Type B pancreatic cell (in vitro differentiated cells): ENCODE measurements around the gene DUSP2. TPM values are rescaled to one million over a fixed set of nuclear protein-coding genes. Genes with fewer than 3 reads are reported as not detected.

ENCODE experiments used
- DNase-seq: peaks from one replicate; pipeline ENCODE4 v3.0.0; 2021; ENCODE audit warnings: mixed read lengths; ENCODE audit not compliant: unreplicated experiment; ENCODE audit errors: extremely low spot score
- H3K27ac Mint-ChIP-seq: 2 replicates; pipeline ENCODE4 v1.8.0; 2021; ENCODE audit warnings: mild to moderate bottlenecking, mixed read lengths
- H3K27me3 Mint-ChIP-seq: 2 replicates; pipeline ENCODE4 v1.8.0; 2021; ENCODE audit warnings: mixed read lengths
- H3K36me3 Mint-ChIP-seq: 2 replicates; pipeline ENCODE4 v1.8.0; 2021; ENCODE audit warnings: mixed read lengths
- H3K4me1 Mint-ChIP-seq: one replicate; pipeline ENCODE4 v1.8.0; 2021; ENCODE audit warnings: mixed read lengths; ENCODE audit not compliant: unreplicated experiment
- H3K4me3 Mint-ChIP-seq: 2 replicates; pipeline ENCODE4 v1.8.0; 2021; ENCODE audit warnings: mild to moderate bottlenecking, mixed read lengths
- H3K9me3 Mint-ChIP-seq: 2 replicates; pipeline ENCODE4 v1.8.0; 2021; ENCODE audit warnings: mixed read lengths
- CTCF ChIP-seq: fragments of 200-600 bp; sonication (generic); conservative IDR thresholded peaks from 2 replicates; pipeline ENCODE4 v1.5.0; 2021; ENCODE audit warnings: antibody characterized with exemption, mild to moderate bottlenecking
- total RNA-seq: library from RNA; stranded (reverse); gene quantifications from 2 replicates; pipeline ENCODE4 v1.2.1, GENCODE V29; 2021; ENCODE audit warnings: low replicate concordance

Gene DUSP2
- total RNA-seq, 1 donor from 2014 or later, result 4.5 TPM

GRCh38 chr2:96175951-96176350 lies 30.7 kb upstream of the DUSP2 start:
- peaks cover 4% of the 10 kb centered on the region for H3K4me1 Mint-ChIP-seq

GRCh38 chr2:96174251-96175144 lies 29.3 kb upstream of the DUSP2 start:
- no peaks in the 10 kb centered on the region for H3K27me3 Mint-ChIP-seq
- no peaks in the 10 kb centered on the region for H3K36me3 Mint-ChIP-seq

More at GRCh38 chr2:96175951-96176350, 30.7 kb upstream of the DUSP2 start:
- Mint-ChIP-seq H3K4me3 (no peak overlapping the region), H3K27me3 (no peaks in the 10 kb centered on the region), H3K36me3 (no peaks in the 10 kb centered on the region), H3K9me3 (no peaks in the 10 kb centered on the region), H3K27ac (no peak overlapping the region)
- DNase-seq, result no peak
- no peak for TF ChIP-seq CTCF

GRCh38 chr2:96171831-96172230 lies 26.6 kb upstream of the DUSP2 start:
- Mint-ChIP-seq H3K4me1 (peaks cover 4% of the 10 kb centered on the region), H3K4me3 (no peak overlapping the region), H3K27ac (no peak overlapping the region), H3K36me3 (no peaks in the 10 kb centered on the region), H3K9me3 (no peaks in the 10 kb centered on the region), H3K27me3 (no peaks in the 10 kb centered on the region)
- TF ChIP-seq CTCF, result no peak
- no peak for DNase-seq

More at GRCh38 chr2:96174251-96175144, 29.3 kb upstream of the DUSP2 start:
- Mint-ChIP-seq H3K4me1 (peaks cover 4% of the 10 kb centered on the region), H3K9me3 (no peaks in the 10 kb centered on the region), H3K4me3 (no peak overlapping the region), H3K27ac (no peak overlapping the region)
- peak; percentile 93 for TF ChIP-seq CTCF
- DNase-seq, result no peak

- Mint-ChIP-seq H3K9me3 (no peaks in the 10 kb centered on the region), H3K27me3 (no peaks in the 10 kb centered on the region), H3K4me1 (peaks cover 4% of the 10 kb centered on the region), H3K4me3 (no peak overlapping the region), H3K36me3 (no peaks in the 10 kb centered on the region), H3K27ac (no peak overlapping the region)
- no peak for TF ChIP-seq CTCF
- DNase-seq, result no peak
Measured at GRCh38 chr2:96170626-96171025, 25.4 kb upstream of the DUSP2 start.

GRCh38 chr2:96169868-96170507 lies 24.7 kb upstream of the DUSP2 start:
- DNase-seq, result no peak
- Mint-ChIP-seq H3K9me3 (no peaks in the 10 kb centered on the region), H3K4me3 (no peak overlapping the region), H3K36me3 (no peaks in the 10 kb centered on the region), H3K27ac (no peak overlapping the region), H3K27me3 (no peaks in the 10 kb centered on the region), H3K4me1 (peaks cover 4% of the 10 kb centered on the region)
- TF ChIP-seq CTCF, result no peak
